Tibial nerve (tissue), 4 donors: ENCODE measurements around the gene OSBPL3.

ENCODE experiments used
- EP300 ChIP-seq, 2 donors: sonication (generic); formaldehyde crosslinking; IDR thresholded peaks; one replicate each; pipeline ENCODE4 v1.6.1; 2017; ENCODE audit warnings: antibody characterized with exemption in 2 of 2, mild to moderate bottlenecking in 1 of 2
- POLR2A ChIP-seq, 2 donors: fragments of 450-650 bp; IDR thresholded peaks; one replicate each; pipeline ENCODE4 v1.6.1; 2017; ENCODE audit warnings: antibody characterized with exemption in 2 of 2, mild to moderate bottlenecking in 2 of 2, moderate library complexity in 2 of 2
- TF ChIP-seq, protein P1 (sequence below), 5 experiments: fragments of 200-600 bp in 3 of 5; fragments of 450-650 bp in 2 of 5; sonication (generic) in 3 of 5; IDR thresholded peaks; one replicate each; pipeline ENCODE4 v1.5.1; 2016 to 2019; ENCODE audit warnings: antibody characterized with exemption in 5 of 5, mild to moderate bottlenecking in 3 of 5, moderate library complexity in 2 of 5

DNA sequence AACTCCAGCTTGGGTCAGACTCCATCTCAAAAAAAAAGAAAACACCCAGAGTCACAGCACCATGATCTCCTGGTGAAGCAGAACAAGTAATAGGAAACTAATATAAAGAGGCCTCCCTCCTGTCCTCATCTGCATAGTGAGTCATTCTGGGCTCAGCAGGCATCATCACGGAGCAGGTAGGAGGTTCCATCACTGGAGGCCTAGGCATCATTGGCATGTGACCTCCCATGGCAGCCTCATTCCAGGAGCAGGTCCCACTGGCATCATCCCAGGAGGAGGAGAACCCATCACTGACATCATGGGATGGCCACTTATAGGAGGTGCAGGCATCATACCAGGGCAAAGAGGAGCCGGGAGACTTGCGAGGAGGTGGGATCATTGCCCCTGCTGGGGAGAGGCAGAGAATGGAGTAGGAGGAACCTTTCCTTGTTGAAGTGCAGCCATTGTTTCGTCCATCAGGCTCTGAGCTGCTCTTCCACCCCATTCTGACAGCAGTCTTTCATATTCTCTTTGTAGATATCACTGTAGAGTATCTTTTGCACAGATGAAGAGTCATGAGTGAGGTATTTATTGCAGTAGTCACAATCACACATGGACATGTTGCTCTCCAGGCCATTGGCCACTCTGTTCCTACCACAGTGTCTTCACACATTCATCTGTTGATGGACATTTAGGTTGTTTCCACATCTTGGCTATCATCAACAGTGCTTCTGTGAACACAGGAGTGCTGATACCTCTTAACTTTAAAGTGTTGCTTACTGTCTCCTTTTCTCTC lies 73.8 kb downstream of the OSBPL3 start:
- TF ChIP-seq, protein P1, sequence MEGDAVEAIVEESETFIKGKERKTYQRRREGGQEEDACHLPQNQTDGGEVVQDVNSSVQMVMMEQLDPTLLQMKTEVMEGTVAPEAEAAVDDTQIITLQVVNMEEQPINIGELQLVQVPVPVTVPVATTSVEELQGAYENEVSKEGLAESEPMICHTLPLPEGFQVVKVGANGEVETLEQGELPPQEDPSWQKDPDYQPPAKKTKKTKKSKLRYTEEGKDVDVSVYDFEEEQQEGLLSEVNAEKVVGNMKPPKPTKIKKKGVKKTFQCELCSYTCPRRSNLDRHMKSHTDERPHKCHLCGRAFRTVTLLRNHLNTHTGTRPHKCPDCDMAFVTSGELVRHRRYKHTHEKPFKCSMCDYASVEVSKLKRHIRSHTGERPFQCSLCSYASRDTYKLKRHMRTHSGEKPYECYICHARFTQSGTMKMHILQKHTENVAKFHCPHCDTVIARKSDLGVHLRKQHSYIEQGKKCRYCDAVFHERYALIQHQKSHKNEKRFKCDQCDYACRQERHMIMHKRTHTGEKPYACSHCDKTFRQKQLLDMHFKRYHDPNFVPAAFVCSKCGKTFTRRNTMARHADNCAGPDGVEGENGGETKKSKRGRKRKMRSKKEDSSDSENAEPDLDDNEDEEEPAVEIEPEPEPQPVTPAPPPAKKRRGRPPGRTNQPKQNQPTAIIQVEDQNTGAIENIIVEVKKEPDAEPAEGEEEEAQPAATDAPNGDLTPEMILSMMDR (IDR thresholded peaks at IDR 0.05) = no peak
- no peak for TF ChIP-seq POLR2A (IDR thresholded peaks at IDR 0.05)
- TF ChIP-seq EP300 (IDR thresholded peaks at IDR 0.05) = no peak
